ENCODE data around the gene DCHS2.
A peak's percentile ranks its signal among the peaks of the same experiment; 100 is the strongest.

The DCHS2 gene

DNA sequence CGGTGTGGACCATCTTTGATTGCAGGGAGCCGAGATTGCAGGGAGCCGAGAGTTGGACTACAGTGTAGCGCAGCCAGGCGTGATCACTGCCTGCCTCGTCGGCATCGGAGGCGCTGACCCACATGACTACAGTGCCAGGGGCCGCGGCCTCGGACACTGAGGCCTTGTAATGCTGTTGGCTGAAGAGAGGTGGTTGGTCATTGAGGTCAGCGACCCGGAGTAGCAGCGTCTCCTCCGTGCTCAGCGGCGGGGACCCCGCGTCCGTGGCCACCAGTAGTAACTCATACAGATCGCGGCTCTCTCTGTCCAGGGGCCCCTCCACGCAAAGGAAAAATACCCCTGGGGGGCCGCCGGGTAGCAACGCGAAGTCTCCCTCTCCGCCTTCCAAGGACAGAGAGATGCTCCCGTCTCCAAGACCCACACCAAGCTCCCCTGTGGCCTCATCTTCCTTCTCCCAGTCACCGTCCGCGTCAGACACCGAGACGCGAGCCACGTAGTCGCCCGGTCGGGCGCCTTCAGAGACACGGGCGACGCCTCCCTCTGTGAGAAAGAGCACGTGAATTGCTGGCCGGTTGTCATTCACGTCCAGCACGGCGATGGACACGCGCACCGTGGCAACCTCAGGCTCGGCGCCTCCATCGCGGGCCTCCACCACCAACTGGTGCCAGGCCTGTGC, 1.9 kb downstream of the DCHS2 start:
- no peak for DNase-seq (ENCODE audit: low read depth)

DNA sequence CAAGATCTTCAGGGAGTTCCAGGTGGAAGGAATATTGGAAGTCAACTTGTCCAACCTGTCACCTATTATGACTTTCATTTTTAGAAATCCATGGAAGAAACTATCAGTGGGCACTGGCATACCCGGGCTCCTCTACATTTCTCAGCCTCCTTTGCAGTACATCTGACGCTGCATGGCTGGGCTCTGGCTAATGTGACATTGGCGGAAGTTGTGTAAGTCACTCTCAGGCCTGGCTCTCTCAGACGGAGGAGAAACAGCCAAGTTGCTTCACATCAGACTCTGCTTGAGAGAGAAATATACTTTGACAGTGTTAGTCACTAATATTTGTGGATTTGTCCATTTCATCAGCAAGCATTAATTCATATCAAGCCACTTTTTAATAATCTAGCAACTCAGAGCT, 4.5 kb downstream of the DCHS2 start:
- DNase-seq (ENCODE audit: low read depth), result no peak

GRCh38 chr4:154485127-154485773, 6.3 kb downstream of the DCHS2 start:
- no peak for DNase-seq (ENCODE audit: low read depth)

- no peak for DNase-seq (ENCODE audit: low read depth)
These were observed 13.1 kb downstream of the DCHS2 start for GRCh38 chr4:154478547-154478946.

- no peak for DNase-seq (ENCODE audit: low read depth)
These were observed 13.5 kb downstream of the DCHS2 start for GRCh38 chr4:154478128-154478527.

DNA sequence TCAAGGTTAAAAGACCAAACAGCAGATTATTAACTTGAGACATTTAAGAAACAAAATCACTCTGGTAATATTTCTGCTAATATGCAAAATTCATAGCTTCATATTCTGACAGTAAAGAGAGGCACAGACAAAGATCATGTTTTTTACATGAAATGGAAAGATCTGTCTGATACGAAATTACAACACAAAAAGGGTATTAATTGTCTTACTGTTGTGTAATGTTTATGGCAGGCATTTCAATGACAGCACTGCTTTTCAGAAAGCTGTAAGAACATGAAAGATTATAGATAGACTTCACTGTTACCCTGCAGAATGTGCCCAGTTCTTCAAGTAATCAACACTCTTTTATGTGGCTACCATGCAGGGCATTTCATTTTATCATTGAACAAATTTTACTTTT, 15.4 kb downstream of the DCHS2 start:
- DNase-seq (ENCODE audit: low read depth), result no peak

DNA sequence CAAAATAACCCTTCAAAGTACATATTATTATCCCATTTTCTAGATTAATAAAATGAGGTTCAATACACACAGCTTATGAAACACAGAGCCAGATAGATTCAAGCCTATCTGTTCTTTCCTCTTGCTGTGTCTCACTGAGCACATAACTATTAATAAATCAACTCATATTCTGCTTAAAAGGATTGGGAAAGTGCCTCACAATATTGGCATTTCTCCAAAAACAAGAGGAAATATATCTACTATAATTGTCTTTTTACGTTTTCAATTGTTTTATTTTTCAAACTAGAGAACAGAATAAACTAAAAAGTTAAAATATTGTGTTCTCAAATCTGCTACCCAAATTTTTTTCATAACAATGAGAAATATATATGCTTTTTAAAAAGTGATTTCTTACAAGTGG, 15.8 kb downstream of the DCHS2 start:
- no peak for DNase-seq (ENCODE audit: low read depth)

DNA sequence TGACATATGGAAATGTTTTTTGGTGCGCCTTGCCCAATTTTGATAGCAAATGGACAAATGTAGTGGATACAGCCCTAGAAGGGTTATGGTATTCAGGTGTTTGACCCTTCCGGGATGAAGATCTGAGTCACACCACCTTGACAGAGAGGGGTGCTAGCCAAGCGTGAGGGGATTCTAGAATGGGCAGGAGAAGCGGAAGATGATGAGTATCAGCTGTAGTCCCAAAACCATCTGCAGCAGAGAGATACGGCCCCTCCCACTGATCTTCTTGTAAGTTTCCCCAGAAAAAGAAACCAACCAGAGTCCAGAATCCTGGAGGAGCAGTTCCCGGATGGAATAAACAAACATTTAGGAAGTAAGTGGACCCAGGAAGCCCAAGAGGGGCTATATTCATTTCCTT, 18.1 kb downstream of the DCHS2 start:
- DNase-seq (ENCODE audit: low read depth), result no peak

DNA sequence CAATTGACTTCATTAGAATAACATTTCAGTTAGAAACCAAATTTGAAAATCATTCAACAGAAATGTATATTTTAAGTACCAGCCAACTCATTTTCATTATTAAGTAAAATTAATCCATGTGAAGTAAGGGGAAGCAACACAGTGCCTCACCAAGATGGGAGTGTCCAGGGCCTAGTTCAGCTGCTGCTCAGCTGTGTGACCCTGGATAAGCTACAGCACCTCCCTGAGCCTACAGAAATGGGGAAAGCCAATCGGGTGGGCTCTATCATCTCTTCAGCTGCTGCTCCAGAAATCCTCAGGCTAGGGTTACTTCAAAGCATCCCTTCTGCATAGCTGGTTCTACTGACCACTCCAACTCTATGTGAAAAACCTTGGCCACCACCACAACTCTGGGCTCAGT, 18.7 kb downstream of the DCHS2 start:
- no peak for DNase-seq (ENCODE audit: low read depth)

GRCh38 chr4:154471526-154472331, 19.9 kb downstream of the DCHS2 start:
- DNase-seq (ENCODE audit: low read depth), result no peak

GRCh38 chr4:154471032-154471431, 20.6 kb downstream of the DCHS2 start:
- DNase-seq (ENCODE audit: low read depth), result no peak

DNA sequence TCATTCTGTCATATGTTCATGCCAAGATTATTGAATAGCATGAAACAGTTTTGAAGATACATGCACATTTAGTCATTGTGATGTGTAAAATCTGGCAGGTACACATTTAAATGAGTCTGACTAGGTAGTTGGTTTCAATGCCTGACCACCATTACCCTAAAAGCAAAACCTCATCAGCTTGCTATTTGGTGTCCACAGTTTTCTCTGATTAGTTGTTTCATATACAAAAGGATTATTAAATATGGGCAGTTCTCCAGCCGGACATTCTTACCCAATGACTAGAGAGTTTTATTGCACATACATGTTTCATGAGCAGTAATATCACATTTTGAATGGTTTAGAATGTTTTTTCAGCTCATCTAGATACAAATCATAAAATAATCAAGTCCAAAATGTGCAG, 23.7 kb downstream of the DCHS2 start:
- peak; percentile 34 for DNase-seq (ENCODE audit: low read depth)

GRCh38 chr4:154466336-154466735, 25.3 kb downstream of the DCHS2 start:
- DNase-seq (ENCODE audit: low read depth), result no peak

DNA sequence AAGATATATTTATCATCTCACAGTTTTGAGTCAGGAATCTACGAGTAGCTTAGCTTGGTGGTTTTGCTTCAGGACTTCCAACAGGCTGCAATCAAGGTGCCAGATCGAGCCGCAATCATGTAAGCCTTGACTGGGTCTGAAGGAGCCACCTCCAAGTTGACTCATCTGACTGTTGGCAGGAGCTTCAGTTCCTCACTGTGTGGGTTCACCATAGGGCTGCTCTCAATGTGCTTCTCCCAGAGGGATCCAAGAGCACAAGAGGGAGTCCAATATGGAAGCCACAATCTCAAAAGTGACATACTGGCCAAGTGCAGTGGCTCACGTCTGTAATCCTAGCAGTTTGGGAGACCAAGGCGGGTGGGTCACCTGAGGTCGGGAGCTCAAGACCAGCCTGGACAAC, 26.5 kb downstream of the DCHS2 start:
- no peak for DNase-seq (ENCODE audit: low read depth)

GRCh38 chr4:154464654-154465053, 26.9 kb downstream of the DCHS2 start:
- DNase-seq (ENCODE audit: low read depth), result no peak

- no peak for DNase-seq (ENCODE audit: low read depth)
These were observed 29.4 kb downstream of the DCHS2 start for GRCh38 chr4:154462081-154462810.

DNA sequence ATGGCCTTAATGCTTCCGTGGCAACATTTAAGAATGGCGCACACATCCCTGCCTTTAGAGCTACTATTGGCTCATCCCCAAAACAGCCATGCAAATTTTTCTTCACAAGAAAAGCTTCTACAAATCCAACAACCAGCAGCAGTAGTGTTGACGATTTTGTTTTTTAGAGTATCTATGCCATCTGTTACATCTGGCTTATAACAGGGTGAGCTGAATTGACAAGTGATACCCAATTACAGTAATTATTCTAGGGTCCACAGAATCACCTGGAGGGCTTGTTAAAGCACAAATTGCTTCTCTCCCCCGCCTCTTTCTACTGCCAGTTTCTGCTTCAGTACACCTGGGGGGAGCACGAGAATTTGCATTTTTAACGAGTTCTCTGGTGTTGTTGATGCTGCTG, 34.1 kb downstream of the DCHS2 start:
- no peak for DNase-seq (ENCODE audit: low read depth)

DNA sequence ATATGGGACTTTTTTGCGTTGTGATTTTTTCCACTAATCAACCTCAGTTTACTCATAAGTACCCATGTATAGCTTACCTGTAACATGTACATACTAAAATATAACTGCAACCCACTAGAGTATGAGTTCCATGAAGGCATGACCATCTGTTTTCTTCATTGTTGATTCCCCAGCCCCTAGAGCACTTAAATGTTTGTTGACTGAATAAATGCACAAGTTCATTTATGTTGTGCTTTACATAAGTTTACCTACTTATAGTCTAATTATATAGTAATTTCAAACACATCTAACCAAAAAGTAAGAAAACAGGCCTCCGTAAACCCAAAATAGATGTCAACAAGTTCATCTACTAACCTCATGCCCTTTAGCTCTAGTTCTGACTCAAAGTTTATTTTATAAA, 34.7 kb downstream of the DCHS2 start:
- DNase-seq (ENCODE audit: low read depth), result no peak

- no peak for DNase-seq (ENCODE audit: low read depth)
These were observed 35.4 kb downstream of the DCHS2 start for GRCh38 chr4:154456240-154456639.

DNA sequence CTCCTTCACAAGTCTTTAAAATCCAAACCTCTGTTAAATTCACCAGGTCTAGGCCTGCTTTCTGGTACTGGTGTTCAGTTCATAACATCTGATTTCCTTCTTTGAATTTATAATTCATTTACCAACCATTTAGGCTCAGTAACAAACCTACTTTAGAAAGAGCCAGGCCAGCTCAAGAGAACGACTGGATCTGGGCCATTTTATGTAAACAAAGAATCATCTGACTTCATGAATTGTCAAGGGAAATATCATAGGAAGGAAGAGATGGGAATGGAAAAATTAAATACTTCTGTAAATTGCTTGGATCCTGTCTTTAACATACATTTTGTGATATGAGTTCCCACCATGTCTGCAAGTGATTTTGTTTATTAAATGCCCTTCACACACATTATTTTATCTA, 36.5 kb downstream of the DCHS2 start:
- DNase-seq (ENCODE audit: low read depth), result no peak

DNA sequence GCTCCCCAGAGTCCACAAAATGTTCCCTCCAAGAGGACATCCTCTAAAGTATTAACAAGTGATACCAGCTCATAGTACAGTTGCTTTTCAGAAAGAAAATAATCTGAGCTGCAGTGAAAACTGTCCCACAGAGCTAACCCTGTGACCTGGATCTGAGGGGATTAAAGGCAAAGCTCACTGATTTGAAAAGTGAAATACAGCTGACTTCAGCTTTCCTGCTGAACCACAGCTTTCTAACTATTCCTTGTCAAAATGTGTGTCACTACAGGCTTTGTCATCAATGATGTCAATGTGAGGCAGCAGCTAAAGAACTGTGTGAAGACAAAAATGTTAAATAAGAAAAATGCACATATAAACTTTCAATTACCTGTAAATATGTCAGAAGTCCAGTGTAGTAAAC, 36.9 kb downstream of the DCHS2 start:
- DNase-seq (ENCODE audit: low read depth), result no peak

GRCh38 chr4:154452798-154453346, 38.7 kb downstream of the DCHS2 start:
- no peak for DNase-seq (ENCODE audit: low read depth)

Measured in EH (cell line).